ENCODE results near the gene SF3A2. TPM values are rescaled to one million over a fixed set of nuclear protein-coding genes. Genes with fewer than 3 reads are reported as not detected.
A peak's percentile ranks its signal among the peaks of the same experiment; 100 is the strongest.

The SF3A2 gene
- total RNA-seq, 1 experiment from 2014 or later: 184 TPM

GRCh38 chr19:2291185-2291751 lies 54.6 kb downstream of the SF3A2 start:
- H3K36me3 Mint-ChIP-seq: no peaks in the 10 kb centered on the region
- TF ChIP-seq EMX1 (CRISPR knock-in tag; IDR thresholded peaks at IDR 0.05): no peak
- TF ChIP-seq ESRRA (CRISPR knock-in tag; IDR thresholded peaks at IDR 0.05; ENCODE audit: borderline replicate concordance): peak; percentile 82; the same call in 1 of the 2 replicates
- peak; percentile 81; the same call in 1 of the 2 replicates for TF ChIP-seq TP53 (CRISPR knock-in tag; IDR thresholded peaks at IDR 0.05)
- TF ChIP-seq ZNF425 (CRISPR knock-in tag; conservative IDR thresholded peaks at IDR 0.05): no peak
- peak; percentile 47; the same call in 1 of the 2 replicates for TF ChIP-seq USF2 (CRISPR knock-in tag; IDR thresholded peaks at IDR 0.05)
- TF ChIP-seq ZNF423 (CRISPR knock-in tag; IDR thresholded peaks at IDR 0.05): peak; percentile 51
- no peak for TF ChIP-seq ZNF512 (CRISPR knock-in tag; IDR thresholded peaks at IDR 0.05; ENCODE audit: borderline replicate concordance)
- peak; percentile 24; the same call in 1 of the 2 replicates for TF ChIP-seq FOXP1 (CRISPR knock-in tag; IDR thresholded peaks at IDR 0.05; ENCODE audit: borderline replicate concordance)
- peak; percentile 92 for TF ChIP-seq FOXP4 (CRISPR knock-in tag; IDR thresholded peaks at IDR 0.05)
- no peak for TF ChIP-seq ZNF281 (CRISPR knock-in tag; IDR thresholded peaks at IDR 0.05)
- peak; percentile 34; the same call in 1 of the 2 replicates for TF ChIP-seq CBFB (CRISPR knock-in tag; IDR thresholded peaks at IDR 0.05; ENCODE audit: low read depth)
- TF ChIP-seq NR3C1 (CRISPR knock-in tag; conservative IDR thresholded peaks at IDR 0.05; ENCODE audit: low read depth): 0 out of 2 replicates have a peak, but pooled peaks have one; percentile 57
- no peak for TF ChIP-seq MLX (CRISPR knock-in tag; IDR thresholded peaks at IDR 0.05)
- TF ChIP-seq ZSCAN18 (CRISPR knock-in tag; IDR thresholded peaks at IDR 0.05): no peak
- peak; percentile 79; the same call in 1 of the 2 replicates for TF ChIP-seq MAX (CRISPR knock-in tag; IDR thresholded peaks at IDR 0.05)
- 0 out of 2 replicates have a peak, but pooled peaks have one; percentile 12 for TF ChIP-seq USF1 (CRISPR knock-in tag; IDR thresholded peaks at IDR 0.05)
- TF ChIP-seq MYBL2 (CRISPR knock-in tag; IDR thresholded peaks at IDR 0.05): 0 out of 2 replicates have a peak, but pooled peaks have one; percentile 20
- TF ChIP-seq ETV6 (CRISPR knock-in tag; IDR thresholded peaks at IDR 0.05): peak; percentile 85; the same call in 1 of the 2 replicates
- TF ChIP-seq RELA (CRISPR knock-in tag; IDR thresholded peaks at IDR 0.05; ENCODE audit: borderline replicate concordance): 0 out of 2 replicates have a peak, but pooled peaks have one; percentile 61
- no peak for TF ChIP-seq CTCF (IDR thresholded peaks at IDR 0.05)
- TF ChIP-seq FOXK1 (CRISPR knock-in tag; IDR thresholded peaks at IDR 0.05): 0 out of 2 replicates have a peak, but pooled peaks have one; percentile 50

More at GRCh38 chr19:2291185-2291751, 54.6 kb downstream of the SF3A2 start:
- POLR2A ChIA-PET: interaction anchor here (0.5 to 1.5 kb wide), 3 partner anchors 16 to 338 kb away, joined by 3 read pairs; no protein-coding TSS in a partner anchor
- CTCF ChIA-PET: interaction anchor here (0.8 to 2.1 kb wide), 13 partner anchors 9 to 96 kb away, joined by 3 to 20 read pairs (median 4); partner anchors contain the start of genes LSM7, PLEKHJ1 and SPPL2B
- DNase-seq (ENCODE audit: low spot score): peak; percentile 77
- no peak overlapping the region for H3K27ac Mint-ChIP-seq
- no peaks in the 10 kb centered on the region for H3K9me3 Mint-ChIP-seq
- peak overlapping the region; percentile 48 for H3K4me3 Mint-ChIP-seq
- H3K27me3 Mint-ChIP-seq (ENCODE audit: low read depth): peaks cover 77% of the 10 kb centered on the region
- peak; percentile 67 for ATAC-seq
- H3K4me1 Mint-ChIP-seq: peaks cover 9% of the 10 kb centered on the region; the same call in 1 of the 2 replicates
